NCI-H128 (cell line): ENCODE results near the gene TASL.
"Not testable (repeated sequence)": the region's sequence is repeated elsewhere in the genome, so short reads cannot be mapped to it uniquely, and the experiment has no call there.

Experiments used
- DNase-seq: peaks from one replicate; lab custom pipeline; 2025; ENCODE audit not compliant: unreplicated experiment; lab: John Stamatoyannopoulos, UW

The TASL gene

GRCh38 chrX:30577362-30577991 is at the start of gene TASL:
Gene TASL (minus strand): TSS chrX:30577766. CDS start chrX:30560355, 17,411 bp downstream.
- no peak for DNase-seq

- no peak for DNase-seq
Measured at GRCh38 chrX:30626402-30626801, 48.8 kb upstream of the TASL start.

GRCh38 chrX:30622361-30622760 is 44.8 kb upstream of the TASL start:
- no peak for DNase-seq

- DNase-seq = no peak
Measured at GRCh38 chrX:30620980-30621618, 43.5 kb upstream of the TASL start.

GRCh38 chrX:30620125-30620524 is 42.6 kb upstream of the TASL start:
- DNase-seq = no peak

GRCh38 chrX:30618160-30618765 is 40.7 kb upstream of the TASL start:
- no peak for DNase-seq

GRCh38 chrX:30615229-30615628 is 37.7 kb upstream of the TASL start:
- DNase-seq = no peak

GRCh38 chrX:30613721-30614120 is 36.2 kb upstream of the TASL start:
- no peak for DNase-seq

- DNase-seq = no peak
Measured at GRCh38 chrX:30612250-30612655, 34.7 kb upstream of the TASL start.

GRCh38 chrX:30610026-30610425 is 32.5 kb upstream of the TASL start:
- DNase-seq = no peak

GRCh38 chrX:30607155-30607554 is 29.6 kb upstream of the TASL start:
- DNase-seq = no peak

GRCh38 chrX:30600269-30601176 is 23.0 kb upstream of the TASL start:
- DNase-seq = not testable (repeated sequence)

GRCh38 chrX:30597216-30598012 is 19.8 kb upstream of the TASL start:
- DNase-seq = no peak

GRCh38 chrX:30593440-30594200 is 16.1 kb upstream of the TASL start:
- DNase-seq = no peak

- no peak for DNase-seq
Measured at GRCh38 chrX:30592831-30593230, 15.3 kb upstream of the TASL start.

GRCh38 chrX:30590368-30590767 is 12.8 kb upstream of the TASL start:
- no peak for DNase-seq

GRCh38 chrX:30589146-30589888 is 11.8 kb upstream of the TASL start:
- no peak for DNase-seq

GRCh38 chrX:30586516-30586915 is 8.9 kb upstream of the TASL start:
- DNase-seq = no peak

GRCh38 chrX:30582664-30583063 is 5.1 kb upstream of the TASL start:
- DNase-seq = no peak
